Ovary (tissue), 3 donors: Measurements from ENCODE around the gene ITGB6.

Experiments
- EP300 ChIP-seq: sonication (generic); formaldehyde crosslinking; IDR thresholded peaks from one replicate; pipeline ENCODE4 v1.6.1; 2017; ENCODE audit warnings: antibody characterized with exemption
- POLR2A ChIP-seq: fragments of 450-650 bp; IDR thresholded peaks from one replicate; pipeline ENCODE4 v1.6.1; 2017; ENCODE audit warnings: antibody characterized with exemption, mild to moderate bottlenecking, moderate library complexity
- TF ChIP-seq, protein P1 (sequence below), 3 donors: fragments of 450-650 bp in 2 of 3; fragments of 200-600 bp in 1 of 3; IDR thresholded peaks; one replicate each; pipeline versions ENCODE4 v1.5.1 to v1.8.0; 2016 to 2022; ENCODE audit warnings: antibody characterized with exemption in 3 of 3, mild to moderate bottlenecking in 1 of 3
- donor health status: DM: no; HTN: no; CAD: no.

DNA sequence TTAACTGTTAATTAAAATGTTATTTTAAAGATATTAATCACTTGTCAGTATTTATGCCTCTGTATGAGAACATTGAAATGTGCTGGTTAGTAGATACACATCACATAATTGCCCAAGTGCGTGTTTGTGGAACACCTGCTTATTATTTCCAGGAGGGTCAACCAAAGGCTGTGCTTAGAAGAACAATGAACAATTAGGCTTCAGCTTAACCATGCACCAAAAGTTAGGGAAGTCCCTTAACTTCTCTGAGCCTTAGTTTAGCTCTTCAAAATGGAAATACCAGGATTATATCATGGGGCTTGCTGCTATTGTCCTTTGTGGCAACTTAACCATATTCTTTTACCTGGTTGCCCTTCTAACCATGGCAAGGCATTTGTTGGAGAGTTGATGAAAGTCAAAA, 94.7 kb downstream of the ITGB6 start:
- TF ChIP-seq, protein P1, sequence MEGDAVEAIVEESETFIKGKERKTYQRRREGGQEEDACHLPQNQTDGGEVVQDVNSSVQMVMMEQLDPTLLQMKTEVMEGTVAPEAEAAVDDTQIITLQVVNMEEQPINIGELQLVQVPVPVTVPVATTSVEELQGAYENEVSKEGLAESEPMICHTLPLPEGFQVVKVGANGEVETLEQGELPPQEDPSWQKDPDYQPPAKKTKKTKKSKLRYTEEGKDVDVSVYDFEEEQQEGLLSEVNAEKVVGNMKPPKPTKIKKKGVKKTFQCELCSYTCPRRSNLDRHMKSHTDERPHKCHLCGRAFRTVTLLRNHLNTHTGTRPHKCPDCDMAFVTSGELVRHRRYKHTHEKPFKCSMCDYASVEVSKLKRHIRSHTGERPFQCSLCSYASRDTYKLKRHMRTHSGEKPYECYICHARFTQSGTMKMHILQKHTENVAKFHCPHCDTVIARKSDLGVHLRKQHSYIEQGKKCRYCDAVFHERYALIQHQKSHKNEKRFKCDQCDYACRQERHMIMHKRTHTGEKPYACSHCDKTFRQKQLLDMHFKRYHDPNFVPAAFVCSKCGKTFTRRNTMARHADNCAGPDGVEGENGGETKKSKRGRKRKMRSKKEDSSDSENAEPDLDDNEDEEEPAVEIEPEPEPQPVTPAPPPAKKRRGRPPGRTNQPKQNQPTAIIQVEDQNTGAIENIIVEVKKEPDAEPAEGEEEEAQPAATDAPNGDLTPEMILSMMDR (IDR thresholded peaks at IDR 0.05): no peak
- no peak for TF ChIP-seq POLR2A
- TF ChIP-seq EP300: no peak
